Measurements from ENCODE around the gene TNFRSF1A. TPM values are rescaled to one million over a fixed set of nuclear protein-coding genes. Genes with fewer than 3 reads are reported as not detected.

TNFRSF1A gene
- total RNA-seq, 2 experiments from 2014 or later = 16.3 to 19.2 TPM

DNA sequence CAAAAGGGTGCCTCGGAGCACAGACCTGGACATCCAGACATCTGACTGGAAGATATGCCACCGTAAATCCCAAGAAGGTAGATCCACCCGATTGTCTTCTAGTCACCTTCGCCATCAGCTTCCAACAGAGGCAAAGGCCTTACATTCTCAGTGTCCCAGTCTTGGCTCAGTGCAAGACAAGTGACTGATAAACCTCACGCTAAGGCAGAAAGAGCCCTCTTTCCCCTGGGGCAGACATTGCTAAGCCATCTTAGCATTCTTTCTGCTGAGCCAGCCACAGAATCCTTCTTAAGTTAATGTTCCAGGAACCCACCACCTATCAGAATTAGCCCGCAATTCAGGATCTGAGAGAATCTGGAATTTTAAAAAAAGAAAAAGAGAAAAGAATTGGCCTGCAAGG is 35.7 kb downstream of the TNFRSF1A start:
- H3K27ac Mint-ChIP-seq = no peak overlapping the region

GRCh38 chr12:6303071-6303470 is 38.8 kb downstream of the TNFRSF1A start:
- CTCF ChIA-PET = no interaction called here
- no peaks in the 10 kb centered on the region for H3K36me3 Mint-ChIP-seq (ENCODE audit: low read depth)
- no peaks in the 10 kb centered on the region for H3K4me1 Mint-ChIP-seq (ENCODE audit: low read depth)
- H3K9me3 ChIP-seq (ENCODE audit: control insufficient read depth in 1 of 2, insufficient read depth in 1 of 2, low read length in 2 of 2) = no peaks in the 10 kb centered on the region
- no peaks in the 10 kb centered on the region for H3K4me1 ChIP-seq (ENCODE audit: insufficient read depth, low read length)
- no peak overlapping the region for H3K4me3 ChIP-seq (ENCODE audit: low read length)
- H3K9me3 Mint-ChIP-seq = no peaks in the 10 kb centered on the region
- TF ChIP-seq, protein P1, sequence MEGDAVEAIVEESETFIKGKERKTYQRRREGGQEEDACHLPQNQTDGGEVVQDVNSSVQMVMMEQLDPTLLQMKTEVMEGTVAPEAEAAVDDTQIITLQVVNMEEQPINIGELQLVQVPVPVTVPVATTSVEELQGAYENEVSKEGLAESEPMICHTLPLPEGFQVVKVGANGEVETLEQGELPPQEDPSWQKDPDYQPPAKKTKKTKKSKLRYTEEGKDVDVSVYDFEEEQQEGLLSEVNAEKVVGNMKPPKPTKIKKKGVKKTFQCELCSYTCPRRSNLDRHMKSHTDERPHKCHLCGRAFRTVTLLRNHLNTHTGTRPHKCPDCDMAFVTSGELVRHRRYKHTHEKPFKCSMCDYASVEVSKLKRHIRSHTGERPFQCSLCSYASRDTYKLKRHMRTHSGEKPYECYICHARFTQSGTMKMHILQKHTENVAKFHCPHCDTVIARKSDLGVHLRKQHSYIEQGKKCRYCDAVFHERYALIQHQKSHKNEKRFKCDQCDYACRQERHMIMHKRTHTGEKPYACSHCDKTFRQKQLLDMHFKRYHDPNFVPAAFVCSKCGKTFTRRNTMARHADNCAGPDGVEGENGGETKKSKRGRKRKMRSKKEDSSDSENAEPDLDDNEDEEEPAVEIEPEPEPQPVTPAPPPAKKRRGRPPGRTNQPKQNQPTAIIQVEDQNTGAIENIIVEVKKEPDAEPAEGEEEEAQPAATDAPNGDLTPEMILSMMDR (IDR thresholded peaks at IDR 0.05) = no peak
- H3K27ac ChIP-seq (ENCODE audit: low read depth in 1 of 2, low read length in 2 of 2) = no peak overlapping the region
- H3K4me3 Mint-ChIP-seq = no peak overlapping the region
- DNase-seq = no peak
- no peak overlapping the region for H3K27ac Mint-ChIP-seq
- no peaks in the 10 kb centered on the region for H3K27me3 ChIP-seq (ENCODE audit: control insufficient read depth in 1 of 2, insufficient read depth in 2 of 2, low read length in 2 of 2)
- POLR2A ChIA-PET = no interaction called here
- H3K27me3 Mint-ChIP-seq = peaks cover 9% of the 10 kb centered on the region
- intact Hi-C loops (cut with DNase I, micrococcal nuclease) = no loop called here
- no peak for ATAC-seq (ENCODE audit: poor library complexity)
- no peaks in the 10 kb centered on the region for H3K36me3 ChIP-seq (ENCODE audit: insufficient read depth, low read length)

More for the DNA sequence above, 35.7 kb downstream of the TNFRSF1A start:
- Histone ChIP-seq H3K9me3 (ENCODE audit: control insufficient read depth in 1 of 2, insufficient read depth in 1 of 2, low read length in 2 of 2) (peaks cover 0 to 7% of the 10 kb centered on the region in 2 experiments), H3K27me3 (ENCODE audit: control insufficient read depth in 1 of 2, insufficient read depth in 2 of 2, low read length in 2 of 2) (peaks cover 11 to 13% of the 10 kb centered on the region in 2 experiments), H3K36me3 (ENCODE audit: insufficient read depth, low read length) (no peaks in the 10 kb centered on the region), H3K27ac (ENCODE audit: low read depth in 1 of 2, low read length in 2 of 2) (no peak overlapping the region), H3K4me3 (ENCODE audit: low read length) (no peak overlapping the region), H3K4me1 (ENCODE audit: insufficient read depth, low read length) (peaks cover 11% of the 10 kb centered on the region)
- no peak overlapping the region for H3K4me3 Mint-ChIP-seq
- ChIA-PET POLR2A (no interaction called here), CTCF (no interaction called here)
- no peaks in the 10 kb centered on the region for H3K9me3 Mint-ChIP-seq
- H3K4me1 Mint-ChIP-seq (ENCODE audit: low read depth) = no peaks in the 10 kb centered on the region
- peaks cover 22% of the 10 kb centered on the region for H3K27me3 Mint-ChIP-seq
- DNase-seq (no peak), ATAC-seq (ENCODE audit: poor library complexity) (no peak)
- H3K36me3 Mint-ChIP-seq (ENCODE audit: low read depth) = no peaks in the 10 kb centered on the region
- TF ChIP-seq, protein P1 (IDR thresholded peaks at IDR 0.05) = no peak
- intact Hi-C loops (cut with DNase I, micrococcal nuclease) = no loop called here

GRCh38 chr12:6302621-6303020 is 39.3 kb downstream of the TNFRSF1A start:
- H3K4me3 Mint-ChIP-seq = no peak overlapping the region
- CTCF ChIA-PET = no interaction called here
- H3K36me3 Mint-ChIP-seq (ENCODE audit: low read depth) = no peaks in the 10 kb centered on the region
- H3K4me1 Mint-ChIP-seq (ENCODE audit: low read depth) = no peaks in the 10 kb centered on the region
- no peak for DNase-seq
- H3K4me3 ChIP-seq (ENCODE audit: low read length) = no peak overlapping the region
- peaks cover 12% of the 10 kb centered on the region for H3K27me3 Mint-ChIP-seq
- no peak overlapping the region for H3K27ac Mint-ChIP-seq
- H3K9me3 Mint-ChIP-seq = no peaks in the 10 kb centered on the region
- H3K27ac ChIP-seq (ENCODE audit: low read depth in 1 of 2, low read length in 2 of 2) = no peak overlapping the region
- no peak for ATAC-seq (ENCODE audit: poor library complexity)
- TF ChIP-seq, protein P1 (IDR thresholded peaks at IDR 0.05) = no peak
- H3K9me3 ChIP-seq (ENCODE audit: control insufficient read depth in 1 of 2, insufficient read depth in 1 of 2, low read length in 2 of 2) = no peaks in the 10 kb centered on the region
- no peaks in the 10 kb centered on the region for H3K36me3 ChIP-seq (ENCODE audit: insufficient read depth, low read length)
- no peaks in the 10 kb centered on the region for H3K27me3 ChIP-seq (ENCODE audit: control insufficient read depth in 1 of 2, insufficient read depth in 2 of 2, low read length in 2 of 2)
- no peaks in the 10 kb centered on the region for H3K4me1 ChIP-seq (ENCODE audit: insufficient read depth, low read length)
- intact Hi-C loops (cut with DNase I, micrococcal nuclease) = no loop called here
- POLR2A ChIA-PET = no interaction called here
